ENCODE results near the gene ACTL10. TPM values are rescaled to one million over a fixed set of nuclear protein-coding genes. Genes with fewer than 3 reads are reported as not detected.

The ACTL10 gene
- total and polyA plus RNA-seq, 2 of the 13 experiments (the other 11 are each of a cell fraction or from before 2014, with no cell fraction given): not detected

GRCh38 chr20:33663161-33664084 is 3.3 kb upstream of the ACTL10 start (continued):
- TF ChIP-seq PTBP1 (IDR thresholded peaks at IDR 0.05; ENCODE audit: low read depth, low read length, poor library complexity, severe bottlenecking) (peak; percentile 31), KAT2B (IDR thresholded peaks at IDR 0.05; ENCODE audit: borderline replicate concordance, low read depth, low read length) (no peak), NFKB2 (CRISPR knock-in tag; IDR thresholded peaks at IDR 0.05; ENCODE audit: borderline replicate concordance) (peak; percentile 66), ZFP82 (CRISPR knock-in tag; IDR thresholded peaks at IDR 0.05; ENCODE audit: borderline replicate concordance) (peak; percentile 98), AGO2 (optimal IDR thresholded peaks at IDR 0.05; ENCODE audit: low read depth, low read length) (peak; percentile 100), IRF2 (CRISPR knock-in tag; IDR thresholded peaks at IDR 0.05) (peak; percentile 53; the same call in 1 of the 2 replicates), MATR3 (CRISPR knock-in tag; IDR thresholded peaks at IDR 0.05) (no peak; the same call in 1 of the 2 replicates), ZNF121 (CRISPR knock-in tag; IDR thresholded peaks at IDR 0.05) (no peak), MTA3 (CRISPR knock-in tag; IDR thresholded peaks at IDR 0.05) (no peak), GABPB1 (CRISPR knock-in tag; IDR thresholded peaks at IDR 0.05) (peak; percentile 96), ZNF740 (CRISPR knock-in tag; IDR thresholded peaks at IDR 0.05) (peak; percentile 65; the same call in 1 of the 2 replicates), RFX3 (CRISPR knock-in tag; IDR thresholded peaks at IDR 0.05) (no peak), SMAD1 (CRISPR knock-in tag; IDR thresholded peaks at IDR 0.05; ENCODE audit: borderline replicate concordance, low read depth) (peak; percentile 99), DZIP1 (CRISPR knock-in tag; IDR thresholded peaks at IDR 0.05) (peak; percentile 93), ZNF761 (CRISPR knock-in tag; conservative IDR thresholded peaks at IDR 0.05) (peak; percentile 92), ZSCAN22 (CRISPR knock-in tag; IDR thresholded peaks at IDR 0.05) (no peak), FOXJ3 (CRISPR knock-in tag; IDR thresholded peaks at IDR 0.05; ENCODE audit: borderline replicate concordance) (peak; percentile 61; the same call in 1 of the 2 replicates), ARID4A (CRISPR knock-in tag; IDR thresholded peaks at IDR 0.05; ENCODE audit: borderline replicate concordance) (peak; percentile 97)
